Sigmoid colon (tissue), 7 donors: ENCODE measurements around the gene ANKRD60. TPM values are rescaled to one million over a fixed set of nuclear protein-coding genes. Genes with fewer than 3 reads are reported as not detected.

Experiments used
- DNase-seq: peaks from one replicate; pipeline ENCODE4 v3.0.0-alpha.2; 2019
- H3K27ac ChIP-seq, 4 donors: fragments of 200-600 bp; sonication (generic); one replicate each; pipeline ENCODE4 v1.5.1; 2016 to 2019; ENCODE audit warnings: mild to moderate bottlenecking in 1 of 4
- H3K27me3 ChIP-seq, 3 donors: fragments of 200-600 bp; sonication (generic); one replicate each; pipeline ENCODE4 v1.5.1; 2019; ENCODE audit warnings: mild to moderate bottlenecking in 1 of 3
- H3K36me3 ChIP-seq, 4 donors: fragments of 200-600 bp; sonication (generic); one replicate each; pipeline ENCODE4 v1.5.1; 2016 to 2019
- H3K4me1 ChIP-seq, 4 donors: fragments of 200-600 bp; sonication (generic); one replicate each; pipeline ENCODE4 v1.5.1; 2017 to 2019
- H3K4me3 ChIP-seq, 4 donors: fragments of 200-600 bp; sonication (generic); one replicate each; pipeline ENCODE4 v1.5.1; 2017 to 2019; ENCODE audit warnings: mild to moderate bottlenecking in 2 of 4, moderate library complexity in 1 of 4
- H3K9me3 ChIP-seq, 4 donors: fragments of 200-600 bp in 3 of 4; sonication (generic) in 3 of 4; one replicate each; pipeline versions ENCODE4 v1.5.1 to v1.6.1; 2013 to 2019
- EP300 ChIP-seq, 4 donors: sonication (generic); formaldehyde crosslinking; IDR thresholded peaks; one replicate each; pipeline ENCODE4 v1.6.1; 2017; ENCODE audit warnings: antibody characterized with exemption in 4 of 4
- POLR2A ChIP-seq, 2 donors: fragments of 450-650 bp; IDR thresholded peaks; one replicate each; pipeline ENCODE4 v1.6.1; 2016; ENCODE audit warnings: antibody characterized with exemption in 2 of 2, mild to moderate bottlenecking in 2 of 2, moderate library complexity in 2 of 2
- POLR2AphosphoS5 ChIP-seq, 4 donors: sonication (generic); formaldehyde crosslinking; IDR thresholded peaks; one replicate each; pipeline ENCODE4 v1.6.1; 2017; ENCODE audit warnings: antibody characterized with exemption in 4 of 4
- WGBS, 2 donors: extraction: QIAGEN DNeasy Blood & Tissue Kit; methylation state at CpG; one replicate each; pipeline ENCODE4 v1.1.7; 2013; 5-methylcytosine and 5-hydroxymethylcytosine counted together
- intact Hi-C: fragments of 100-400 bp; cut with DNase I; formaldehyde crosslinking; loops from one replicate; pipeline ENCODE4 v1.15.1; 2023
- polyA plus RNA-seq, 3 donors: library from polyadenylated mRNA; stranded (reverse); fragments of 200-250 nt; gene quantifications; one replicate each; pipeline ENCODE4 v1.2.3, GENCODE V29; 2013
- total RNA-seq, 4 donors: library from RNA; depleted of rRNA; stranded (reverse); fragments of >200 nt; gene quantifications; one replicate each; pipeline ENCODE4 v1.1.0, GENCODE V29; 2016
- TF ChIP-seq, protein P1 (sequence below), 4 experiments: fragments of 450-650 bp in 3 of 4; fragments of 200-600 bp in 1 of 4; IDR thresholded peaks; one replicate each; pipeline ENCODE4 v1.5.1; 2016 to 2019; ENCODE audit warnings: antibody characterized with exemption in 4 of 4, mild to moderate bottlenecking in 3 of 4, moderate library complexity in 2 of 4
- donor health status: healthy with polysubstance abuse.
- donor health status: Bipolar disorder and iron deficiency.
- donor health status: healthy.

ANKRD60 gene
- total and polyA plus RNA-seq, 7 donors, result 0.82 TPM; not detected in 6

DNA sequence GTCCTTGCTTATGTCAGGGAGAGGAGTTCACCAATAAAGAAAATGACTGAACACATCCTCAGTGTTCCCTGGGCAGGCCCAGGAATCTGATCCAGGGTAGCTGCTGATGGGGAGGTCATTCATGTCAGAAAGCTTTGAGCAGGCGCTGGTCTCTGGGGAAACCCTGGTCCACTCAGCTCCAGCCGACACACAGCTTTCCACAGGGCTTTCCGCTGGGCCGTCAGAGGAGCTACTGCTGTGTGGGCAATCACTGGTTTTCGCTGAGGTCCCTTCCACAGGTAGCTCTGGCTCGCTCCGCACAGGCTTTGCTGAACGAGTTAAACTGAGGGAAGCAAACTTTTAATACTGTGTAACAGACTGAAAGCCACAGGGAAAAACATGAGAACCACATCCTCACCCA is 17.5 kb upstream of the ANKRD60 start:
- H3K4me1 ChIP-seq, result no peaks in the 10 kb centered on the region
- H3K4me3 ChIP-seq, result no peak overlapping the region
- H3K27ac ChIP-seq, result no peak overlapping the region
- TF ChIP-seq POLR2A (IDR thresholded peaks at IDR 0.05) (no peak), POLR2AphosphoS5 (IDR thresholded peaks at IDR 0.05) (no peak), EP300 (IDR thresholded peaks at IDR 0.05) (no peak)
- TF ChIP-seq, protein P1, sequence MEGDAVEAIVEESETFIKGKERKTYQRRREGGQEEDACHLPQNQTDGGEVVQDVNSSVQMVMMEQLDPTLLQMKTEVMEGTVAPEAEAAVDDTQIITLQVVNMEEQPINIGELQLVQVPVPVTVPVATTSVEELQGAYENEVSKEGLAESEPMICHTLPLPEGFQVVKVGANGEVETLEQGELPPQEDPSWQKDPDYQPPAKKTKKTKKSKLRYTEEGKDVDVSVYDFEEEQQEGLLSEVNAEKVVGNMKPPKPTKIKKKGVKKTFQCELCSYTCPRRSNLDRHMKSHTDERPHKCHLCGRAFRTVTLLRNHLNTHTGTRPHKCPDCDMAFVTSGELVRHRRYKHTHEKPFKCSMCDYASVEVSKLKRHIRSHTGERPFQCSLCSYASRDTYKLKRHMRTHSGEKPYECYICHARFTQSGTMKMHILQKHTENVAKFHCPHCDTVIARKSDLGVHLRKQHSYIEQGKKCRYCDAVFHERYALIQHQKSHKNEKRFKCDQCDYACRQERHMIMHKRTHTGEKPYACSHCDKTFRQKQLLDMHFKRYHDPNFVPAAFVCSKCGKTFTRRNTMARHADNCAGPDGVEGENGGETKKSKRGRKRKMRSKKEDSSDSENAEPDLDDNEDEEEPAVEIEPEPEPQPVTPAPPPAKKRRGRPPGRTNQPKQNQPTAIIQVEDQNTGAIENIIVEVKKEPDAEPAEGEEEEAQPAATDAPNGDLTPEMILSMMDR (IDR thresholded peaks at IDR 0.05), result no peak
- WGBS, 2 donors, result 95 to 96% methylated on average over 8 of the region's 8 CpGs
- no peak for DNase-seq
- no peaks in the 10 kb centered on the region for H3K27me3 ChIP-seq
- H3K36me3 ChIP-seq, result peaks cover 23 to 83% (median 36%) of the 10 kb centered on the region in 4 donors
- intact Hi-C loops, result loop anchor here (10.0 kb wide), 1 partner anchor 119 kb away; no protein-coding TSS in a partner anchor
- H3K9me3 ChIP-seq, result no peaks in the 10 kb centered on the region

DNA sequence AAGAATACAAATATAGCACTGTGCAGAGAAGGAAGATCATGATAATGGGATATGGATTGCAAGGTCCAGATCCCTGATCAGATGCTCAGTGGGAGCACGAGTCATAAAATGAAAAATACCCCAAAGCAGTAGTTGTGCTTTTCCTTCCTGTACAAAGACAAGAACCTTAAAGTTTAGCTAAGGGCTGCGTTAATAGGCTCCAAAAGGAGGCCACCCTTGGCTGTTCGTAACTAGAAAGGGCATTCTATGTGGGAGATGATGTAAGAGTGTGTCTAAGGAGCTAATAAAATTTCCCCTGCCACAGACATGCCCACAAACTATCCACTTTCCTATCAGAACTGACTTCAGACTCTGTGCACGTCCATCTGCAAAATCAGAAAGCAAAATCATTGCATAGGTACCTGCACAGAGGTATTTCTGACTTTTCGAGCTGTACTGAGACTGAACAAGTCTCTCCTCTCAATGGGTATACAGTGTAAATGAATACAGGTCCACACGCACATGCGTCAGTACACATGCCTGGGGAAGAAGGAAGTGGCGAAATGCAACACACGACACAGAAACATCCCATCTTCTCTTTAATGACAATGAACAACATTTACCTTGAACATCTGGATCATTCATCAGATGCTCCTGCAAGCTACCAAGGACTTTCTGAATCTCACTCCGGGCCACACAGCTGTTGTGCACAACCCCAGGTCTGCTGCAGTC is 16.9 kb upstream of the ANKRD60 start:
- Histone ChIP-seq H3K36me3 (peaks cover 23 to 84% (median 36%) of the 10 kb centered on the region in 4 donors), H3K4me3 (no peak overlapping the region), H3K4me1 (no peaks in the 10 kb centered on the region), H3K9me3 (no peaks in the 10 kb centered on the region), H3K27me3 (no peaks in the 10 kb centered on the region), H3K27ac (no peak overlapping the region)
- TF ChIP-seq EP300 (IDR thresholded peaks at IDR 0.05) (no peak), POLR2A (IDR thresholded peaks at IDR 0.05) (no peak), POLR2AphosphoS5 (IDR thresholded peaks at IDR 0.05) (no peak)
- TF ChIP-seq, protein P1 (IDR thresholded peaks at IDR 0.05), result no peak
- no peak for DNase-seq
- 93 to 96% methylated on average over 10 of the region's 10 CpGs for WGBS, 2 donors
- intact Hi-C loops, result loop anchor here (10.0 kb wide), 1 partner anchor 119 kb away; no protein-coding TSS in a partner anchor

DNA sequence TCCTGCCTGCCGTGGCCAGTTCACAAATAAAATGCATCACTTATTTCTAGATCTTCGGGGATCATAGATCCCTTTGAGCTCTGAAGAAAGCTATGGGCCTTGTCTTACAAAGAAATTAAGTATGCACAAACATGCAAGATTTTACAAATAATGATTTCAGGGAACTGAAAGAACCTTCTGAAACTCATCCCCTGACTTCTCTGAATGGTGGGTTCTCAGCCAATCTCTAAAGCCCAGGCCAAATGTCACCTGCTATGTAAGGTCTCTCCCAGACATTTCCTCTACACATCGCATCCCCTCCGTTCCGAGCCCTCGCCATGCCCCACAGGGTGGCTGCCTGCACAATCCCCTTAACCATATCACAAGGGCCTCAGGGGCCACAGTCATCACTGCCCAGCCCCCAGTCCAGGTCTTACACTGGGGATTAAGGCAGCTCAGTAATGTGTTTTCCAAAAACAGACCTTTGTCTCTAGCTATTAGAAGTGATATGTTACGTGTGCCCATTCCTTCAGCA is 16.1 kb upstream of the ANKRD60 start:
- no peaks in the 10 kb centered on the region for H3K4me1 ChIP-seq
- peaks cover 23 to 82% (median 38%) of the 10 kb centered on the region in 4 donors for H3K36me3 ChIP-seq
- DNase-seq, result no peak
- H3K27ac ChIP-seq, result no peak overlapping the region
- no peak overlapping the region for H3K4me3 ChIP-seq
- H3K27me3 ChIP-seq, result no peaks in the 10 kb centered on the region
- 95% methylated on average over 7 of the region's 7 CpGs for WGBS, 2 donors
- TF ChIP-seq POLR2AphosphoS5 (IDR thresholded peaks at IDR 0.05) (no peak), POLR2A (IDR thresholded peaks at IDR 0.05) (no peak), EP300 (IDR thresholded peaks at IDR 0.05) (no peak)
- TF ChIP-seq, protein P1 (IDR thresholded peaks at IDR 0.05), result no peak
- intact Hi-C loops, result loop anchor here (10.0 kb wide), 1 partner anchor 120 kb away; no protein-coding TSS in a partner anchor
- H3K9me3 ChIP-seq, result no peaks in the 10 kb centered on the region

DNA sequence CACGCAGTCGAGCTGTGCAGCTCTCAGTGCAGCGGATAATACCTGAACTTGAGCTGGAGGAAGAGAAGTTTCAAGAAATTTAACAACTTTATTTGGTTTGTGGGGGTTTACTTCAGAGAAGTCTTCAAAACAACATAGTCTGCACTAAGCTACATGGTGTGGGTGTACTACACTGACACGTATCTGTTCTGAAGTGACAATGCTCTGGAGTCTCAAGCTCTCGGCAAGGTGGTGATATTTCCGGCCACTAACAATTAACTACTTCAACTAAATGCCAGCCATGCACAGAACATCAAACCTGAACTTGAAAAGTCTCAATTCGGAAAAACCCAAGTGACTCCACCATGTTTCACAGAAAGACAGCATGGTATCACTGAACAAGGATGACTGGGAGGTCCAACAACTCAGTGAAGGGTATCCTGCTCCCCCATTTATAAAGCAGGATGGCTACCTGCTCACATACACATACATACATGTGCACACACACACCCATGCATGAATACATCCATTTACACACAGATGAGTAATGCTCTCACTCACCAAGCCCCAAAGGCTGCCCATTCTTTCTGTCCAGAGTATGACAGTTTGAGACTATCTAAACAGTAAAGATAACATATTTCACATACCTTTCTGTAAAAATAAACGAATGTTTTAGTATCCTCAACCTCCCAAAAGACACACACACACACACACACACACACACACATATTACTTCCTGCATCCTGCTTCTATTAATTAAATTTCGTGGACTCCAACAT is 15.4 kb upstream of the ANKRD60 start:
- no peaks in the 10 kb centered on the region for H3K4me1 ChIP-seq
- intact Hi-C loops, result loop anchor here (10.0 kb wide), 1 partner anchor 121 kb away; no protein-coding TSS in a partner anchor
- no peaks in the 10 kb centered on the region for H3K9me3 ChIP-seq
- H3K27ac ChIP-seq, result no peak overlapping the region
- DNase-seq, result no peak
- TF ChIP-seq EP300 (IDR thresholded peaks at IDR 0.05) (no peak), POLR2AphosphoS5 (IDR thresholded peaks at IDR 0.05) (no peak), POLR2A (IDR thresholded peaks at IDR 0.05) (no peak)
- TF ChIP-seq, protein P1 (IDR thresholded peaks at IDR 0.05), result no peak
- no peaks in the 10 kb centered on the region for H3K27me3 ChIP-seq
- H3K36me3 ChIP-seq, result peaks cover 23 to 89% (median 40%) of the 10 kb centered on the region in 4 donors
- H3K4me3 ChIP-seq, result no peak overlapping the region
- WGBS, 2 donors, result 89 to 91% methylated on average over 9 of the region's 9 CpGs
